CD4-positive, CD25-positive, alpha-beta regulatory T cell (primary cell): Measurements from ENCODE around the gene CHN2. TPM values are rescaled to one million over a fixed set of nuclear protein-coding genes. Genes with fewer than 3 reads are reported as not detected.

ENCODE experiments used
- ATAC-seq, 2 donors: fragments of 150-1000 bp; cut with Tn5 transposase; one replicate each; pipeline ENCODE4 v1.10.0; 2021; ENCODE audit warnings: low read depth in 2 of 2, moderate number of reproducible peaks in 2 of 2, moderate library complexity in 1 of 2
- DNase-seq, 3 donors: peaks; one replicate each; pipeline versions ENCODE4 v3.0.0 to v3.0.0-alpha.2; 2012 to 2022; ENCODE audit warnings: mixed read lengths in 1 of 3
- H3K27ac ChIP-seq: one replicate; pipeline ENCODE4 v1.7.0; 2013; ENCODE audit warnings: mild to moderate bottlenecking, low read length; ENCODE audit not compliant: insufficient read depth, poor library complexity, severe bottlenecking
- H3K27me3 ChIP-seq: one replicate; pipeline ENCODE4 v1.7.0; 2013; ENCODE audit warnings: low read length; ENCODE audit not compliant: control insufficient read depth, insufficient read depth
- H3K36me3 ChIP-seq: one replicate; pipeline ENCODE4 v1.7.0; 2013; ENCODE audit warnings: mild to moderate bottlenecking, low read length, moderate library complexity; ENCODE audit not compliant: control insufficient read depth, insufficient read depth
- H3K4me1 ChIP-seq: 2 replicates; pipeline ENCODE4 v1.7.0; 2013; ENCODE audit warnings: mild to moderate bottlenecking, low read length; ENCODE audit not compliant: insufficient read depth, control insufficient read depth, poor library complexity, severe bottlenecking
- H3K4me3 ChIP-seq: one replicate; pipeline ENCODE4 v1.7.0; 2013; ENCODE audit warnings: low read depth, mild to moderate bottlenecking, low read length, moderate library complexity
- H3K9me3 ChIP-seq, 2 experiments: 1 replicate in 1 of 2; 2 replicates in 1 of 2; pipeline ENCODE4 v1.7.0; 2013; ENCODE audit warnings: low read length in 2 of 2, mild to moderate bottlenecking in 1 of 2, moderate library complexity in 1 of 2; ENCODE audit not compliant: control insufficient read depth in 2 of 2
- H3K27ac Mint-ChIP-seq, 3 donors: one replicate each; pipeline ENCODE4 v1.8.0; 2020 to 2022; ENCODE audit warnings: mild to moderate bottlenecking in 3 of 3, mixed read lengths in 3 of 3, moderate library complexity in 2 of 3
- H3K27me3 Mint-ChIP-seq: one replicate; pipeline ENCODE4 v1.8.0; 2022; ENCODE audit warnings: mild to moderate bottlenecking, mixed read lengths
- H3K36me3 Mint-ChIP-seq: one replicate; pipeline ENCODE4 v1.8.0; 2020; ENCODE audit warnings: mixed read lengths
- H3K4me1 Mint-ChIP-seq, 4 donors: one replicate each; pipeline ENCODE4 v1.8.0; 2020 to 2022; ENCODE audit warnings: mixed read lengths in 4 of 4, mild to moderate bottlenecking in 1 of 4
- H3K4me3 Mint-ChIP-seq, 4 donors: one replicate each; pipeline ENCODE4 v1.8.0; 2020 to 2022; ENCODE audit warnings: mild to moderate bottlenecking in 4 of 4, mixed read lengths in 4 of 4, moderate library complexity in 3 of 4
- H3K9me3 Mint-ChIP-seq, 7 donors: one replicate each; pipeline ENCODE4 v1.8.0; 2020 to 2022; ENCODE audit warnings: mixed read lengths in 7 of 7, mild to moderate bottlenecking in 3 of 7, moderate library complexity in 2 of 7
- polyA plus RNA-seq, 4 donors: library from polyadenylated mRNA; unstranded; fragments of 300-500 nt; fragmentation: Illumina TruSeq; gene quantifications; one replicate each; pipeline ENCODE4 v1.2.3, GENCODE V29; 2021
- total RNA-seq: library from RNA; stranded (reverse); gene quantifications from one replicate; pipeline ENCODE4 v1.2.3, GENCODE V29; 2022

The CHN2 gene
- total and polyA plus RNA-seq, 5 donors from 2014 or later, result 0.55 to 1.7 TPM; not detected in 3

DNA sequence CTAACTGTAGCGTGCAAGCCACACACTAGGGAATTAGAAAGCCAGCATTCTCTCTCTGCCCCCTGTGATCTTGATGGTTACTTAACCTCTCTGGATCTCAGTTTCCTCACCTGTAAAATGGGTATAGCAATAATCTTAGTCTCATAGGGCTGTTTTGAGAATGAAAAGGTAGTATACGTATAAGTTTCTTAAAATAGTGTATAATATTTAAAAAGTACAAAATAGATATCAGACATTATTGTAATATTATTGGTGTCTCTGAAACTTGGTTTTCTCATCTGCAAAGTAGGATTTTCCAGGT, 80.4 kb downstream of the CHN2 start:
- Mint-ChIP-seq H3K27ac (no peak overlapping the region), H3K4me1 (no peaks in the 10 kb centered on the region), H3K27me3 (no peaks in the 10 kb centered on the region), H3K36me3 (no peaks in the 10 kb centered on the region), H3K4me3 (no peak overlapping the region), H3K9me3 (no peaks in the 10 kb centered on the region)
- ATAC-seq (no peak), DNase-seq (no peak)
- H3K36me3 ChIP-seq, result no peaks in the 10 kb centered on the region
- no peaks in the 10 kb centered on the region for H3K27me3 ChIP-seq
- no peak overlapping the region for H3K27ac ChIP-seq
- no peak overlapping the region for H3K4me3 ChIP-seq
- no peaks in the 10 kb centered on the region for H3K4me1 ChIP-seq
- H3K9me3 ChIP-seq, result no peaks in the 10 kb centered on the region

GRCh38 chr7:29275493-29275892, 80.9 kb downstream of the CHN2 start:
- H3K9me3 ChIP-seq, result no peaks in the 10 kb centered on the region
- no peak for ATAC-seq
- no peaks in the 10 kb centered on the region for H3K4me1 ChIP-seq
- no peaks in the 10 kb centered on the region for H3K36me3 ChIP-seq
- H3K4me1 Mint-ChIP-seq, result no peaks in the 10 kb centered on the region
- no peak overlapping the region for H3K4me3 ChIP-seq
- no peak overlapping the region for H3K27ac ChIP-seq
- no peaks in the 10 kb centered on the region for H3K27me3 ChIP-seq
- H3K27me3 Mint-ChIP-seq, result no peaks in the 10 kb centered on the region
- DNase-seq, result no peak
- no peak overlapping the region for H3K4me3 Mint-ChIP-seq
- no peaks in the 10 kb centered on the region for H3K9me3 Mint-ChIP-seq
- H3K36me3 Mint-ChIP-seq, result no peaks in the 10 kb centered on the region
- H3K27ac Mint-ChIP-seq, result no peak overlapping the region

- H3K36me3 Mint-ChIP-seq, result no peaks in the 10 kb centered on the region
- Histone ChIP-seq H3K4me1 (no peaks in the 10 kb centered on the region), H3K27ac (no peak overlapping the region), H3K27me3 (no peaks in the 10 kb centered on the region), H3K36me3 (no peaks in the 10 kb centered on the region), H3K4me3 (no peak overlapping the region), H3K9me3 (no peaks in the 10 kb centered on the region)
- H3K27me3 Mint-ChIP-seq, result no peaks in the 10 kb centered on the region
- no peak for DNase-seq
- H3K4me3 Mint-ChIP-seq, result no peak overlapping the region
- H3K27ac Mint-ChIP-seq, result no peak overlapping the region
- H3K9me3 Mint-ChIP-seq, result no peaks in the 10 kb centered on the region
- H3K4me1 Mint-ChIP-seq, result no peaks in the 10 kb centered on the region
- no peak for ATAC-seq
Measured at GRCh38 chr7:29276199-29276598, 81.6 kb downstream of the CHN2 start.

DNA sequence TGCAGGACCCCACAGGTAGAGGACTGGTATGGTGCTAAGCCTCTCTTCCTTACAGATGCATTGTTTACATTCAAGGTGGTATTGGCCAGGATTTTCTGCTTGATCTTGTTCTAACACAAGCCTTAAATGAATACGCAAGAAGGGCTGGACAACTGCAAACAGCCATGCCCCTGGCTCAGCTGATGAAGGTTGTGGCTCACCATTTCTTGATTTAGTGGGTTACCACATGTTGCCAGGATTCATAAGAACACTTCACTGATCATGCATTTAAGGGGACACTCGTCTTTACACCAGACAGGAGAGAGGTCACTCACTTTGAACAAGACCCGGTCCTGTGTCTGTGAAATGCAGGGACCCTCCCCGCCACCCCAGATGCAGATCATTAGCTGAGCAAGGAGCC, 82.2 kb downstream of the CHN2 start:
- H3K27ac Mint-ChIP-seq, result no peak overlapping the region
- ATAC-seq, result no peak
- no peak overlapping the region for H3K27ac ChIP-seq
- H3K4me3 ChIP-seq, result no peak overlapping the region
- no peaks in the 10 kb centered on the region for H3K4me1 ChIP-seq
- H3K9me3 Mint-ChIP-seq, result no peaks in the 10 kb centered on the region
- H3K27me3 ChIP-seq, result no peaks in the 10 kb centered on the region
- H3K4me1 Mint-ChIP-seq, result no peaks in the 10 kb centered on the region
- no peak overlapping the region for H3K4me3 Mint-ChIP-seq
- H3K36me3 Mint-ChIP-seq, result no peaks in the 10 kb centered on the region
- H3K36me3 ChIP-seq, result no peaks in the 10 kb centered on the region
- no peaks in the 10 kb centered on the region for H3K9me3 ChIP-seq
- no peaks in the 10 kb centered on the region for H3K27me3 Mint-ChIP-seq
- DNase-seq, result no peak

- ATAC-seq, result no peak
- H3K4me3 Mint-ChIP-seq, result no peak overlapping the region
- Histone ChIP-seq H3K36me3 (no peaks in the 10 kb centered on the region), H3K4me1 (no peaks in the 10 kb centered on the region), H3K27me3 (no peaks in the 10 kb centered on the region), H3K4me3 (no peak overlapping the region), H3K27ac (no peak overlapping the region), H3K9me3 (no peaks in the 10 kb centered on the region)
- no peaks in the 10 kb centered on the region for H3K9me3 Mint-ChIP-seq
- H3K27me3 Mint-ChIP-seq, result no peaks in the 10 kb centered on the region
- no peaks in the 10 kb centered on the region for H3K36me3 Mint-ChIP-seq
- no peaks in the 10 kb centered on the region for H3K4me1 Mint-ChIP-seq
- H3K27ac Mint-ChIP-seq, result no peak overlapping the region
- DNase-seq, result no peak
Measured at GRCh38 chr7:29277436-29278215, 83.1 kb downstream of the CHN2 start.

DNA sequence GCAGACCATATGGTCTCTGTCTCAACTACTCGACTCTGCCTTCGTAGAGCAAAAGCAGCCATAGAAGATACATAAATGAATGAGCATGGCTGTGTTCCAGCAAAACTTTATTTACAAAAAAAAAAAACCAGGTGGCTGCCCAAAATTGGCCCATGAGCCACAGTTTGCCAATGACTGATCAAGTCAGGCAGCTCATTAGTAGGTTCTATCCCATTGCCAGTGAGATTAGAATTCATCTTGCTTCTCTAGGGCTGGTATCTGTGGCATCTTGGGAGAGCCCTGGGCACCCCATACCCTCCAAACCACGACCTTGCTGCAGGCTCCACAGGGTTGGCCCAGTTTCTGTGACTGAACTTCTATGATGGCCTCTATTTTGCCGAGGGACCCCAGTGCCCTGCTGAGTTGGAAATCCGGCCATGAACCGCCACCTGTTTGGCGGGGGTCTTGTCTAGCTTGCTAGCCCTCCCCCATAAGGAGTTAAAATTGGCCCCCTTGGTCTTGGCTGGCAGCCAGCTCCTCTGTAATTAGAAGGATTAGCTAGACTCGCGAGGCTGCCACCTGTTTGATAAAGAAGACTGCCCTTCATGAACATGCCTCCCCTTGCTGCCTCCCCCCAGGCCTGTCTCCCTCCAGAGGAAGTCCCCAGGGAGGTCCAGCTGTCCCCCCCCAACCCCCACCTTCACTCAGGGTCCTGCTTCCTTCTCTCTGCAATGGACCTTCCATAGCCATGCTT, 83.9 kb downstream of the CHN2 start:
- Mint-ChIP-seq H3K9me3 (no peaks in the 10 kb centered on the region), H3K4me3 (no peak overlapping the region), H3K27ac (no peak overlapping the region), H3K4me1 (no peaks in the 10 kb centered on the region), H3K36me3 (no peaks in the 10 kb centered on the region), H3K27me3 (no peaks in the 10 kb centered on the region)
- H3K4me1 ChIP-seq, result no peaks in the 10 kb centered on the region
- H3K9me3 ChIP-seq, result no peaks in the 10 kb centered on the region
- H3K36me3 ChIP-seq, result no peaks in the 10 kb centered on the region
- DNase-seq (no peak), ATAC-seq (no peak)
- H3K27me3 ChIP-seq, result no peaks in the 10 kb centered on the region
- H3K27ac ChIP-seq, result no peak overlapping the region
- H3K4me3 ChIP-seq, result no peak overlapping the region

DNA sequence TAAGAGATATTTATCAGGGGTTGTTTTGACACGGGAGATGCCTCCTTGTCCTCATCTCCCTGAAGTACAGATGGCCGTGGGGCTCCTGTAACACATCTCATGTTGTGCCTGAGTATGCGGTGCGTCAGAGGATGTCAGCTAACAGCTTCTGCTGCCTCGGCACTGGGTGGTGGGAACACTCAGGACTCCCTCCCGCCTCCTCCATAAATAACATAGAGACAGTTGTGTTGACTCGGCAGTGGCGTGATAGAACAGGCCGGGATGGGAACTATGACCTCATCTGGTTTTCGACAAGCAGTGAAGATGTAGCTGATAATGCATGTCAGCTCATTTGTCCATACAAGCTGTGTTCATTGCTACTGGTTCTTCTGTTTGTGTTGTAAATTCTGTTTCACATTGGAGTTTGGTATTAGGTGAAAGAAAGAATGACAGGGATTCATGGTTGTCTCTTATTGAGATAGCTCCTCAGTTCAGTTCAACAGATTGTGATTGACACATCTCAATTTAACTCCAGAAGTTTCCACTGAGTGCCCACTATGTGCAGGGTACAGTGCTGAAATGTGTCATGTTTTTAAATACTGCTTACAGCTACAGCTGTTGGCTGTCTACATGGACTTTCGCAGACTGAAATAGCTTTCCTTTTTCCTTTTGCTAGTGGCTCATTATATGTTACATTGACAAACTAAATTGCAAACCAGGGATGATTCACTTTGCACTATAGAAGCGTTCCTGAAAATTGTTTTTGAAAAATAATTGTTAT, 87.4 kb downstream of the CHN2 start:
- no peaks in the 10 kb centered on the region for H3K4me1 ChIP-seq
- H3K4me3 Mint-ChIP-seq, result no peak overlapping the region
- H3K9me3 ChIP-seq, result no peaks in the 10 kb centered on the region
- no peaks in the 10 kb centered on the region for H3K27me3 ChIP-seq
- H3K27me3 Mint-ChIP-seq, result no peaks in the 10 kb centered on the region
- no peak overlapping the region for H3K4me3 ChIP-seq
- no peaks in the 10 kb centered on the region for H3K36me3 Mint-ChIP-seq
- no peak overlapping the region for H3K27ac Mint-ChIP-seq
- no peak overlapping the region for H3K27ac ChIP-seq
- no peak for ATAC-seq
- no peaks in the 10 kb centered on the region for H3K36me3 ChIP-seq
- H3K9me3 Mint-ChIP-seq, result peaks cover 0 to 4% (median 0%) of the 10 kb centered on the region in 7 donors
- no peak for DNase-seq
- H3K4me1 Mint-ChIP-seq, result no peaks in the 10 kb centered on the region
